Measurements from ENCODE around the gene MYCBP.

DNA sequence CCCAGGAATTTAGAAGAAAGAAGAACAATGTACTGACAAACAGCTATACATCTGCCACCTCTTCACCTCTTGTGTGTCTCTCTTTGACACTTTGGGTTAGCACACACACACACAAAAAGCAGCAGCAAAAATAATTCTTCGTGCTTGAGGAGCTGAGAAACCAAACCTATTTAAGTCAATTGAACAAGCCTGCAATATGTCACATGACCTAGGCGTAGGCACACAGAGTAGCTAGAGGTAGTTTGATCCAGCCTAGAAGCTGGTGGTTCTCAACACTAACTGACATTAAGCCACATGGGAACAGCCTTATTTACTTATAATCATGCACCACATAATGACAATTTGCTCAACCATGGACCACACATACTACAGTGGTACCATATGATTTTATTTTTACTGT lies 45.8 kb downstream of the MYCBP start:
- TF ChIP-seq, protein P1, sequence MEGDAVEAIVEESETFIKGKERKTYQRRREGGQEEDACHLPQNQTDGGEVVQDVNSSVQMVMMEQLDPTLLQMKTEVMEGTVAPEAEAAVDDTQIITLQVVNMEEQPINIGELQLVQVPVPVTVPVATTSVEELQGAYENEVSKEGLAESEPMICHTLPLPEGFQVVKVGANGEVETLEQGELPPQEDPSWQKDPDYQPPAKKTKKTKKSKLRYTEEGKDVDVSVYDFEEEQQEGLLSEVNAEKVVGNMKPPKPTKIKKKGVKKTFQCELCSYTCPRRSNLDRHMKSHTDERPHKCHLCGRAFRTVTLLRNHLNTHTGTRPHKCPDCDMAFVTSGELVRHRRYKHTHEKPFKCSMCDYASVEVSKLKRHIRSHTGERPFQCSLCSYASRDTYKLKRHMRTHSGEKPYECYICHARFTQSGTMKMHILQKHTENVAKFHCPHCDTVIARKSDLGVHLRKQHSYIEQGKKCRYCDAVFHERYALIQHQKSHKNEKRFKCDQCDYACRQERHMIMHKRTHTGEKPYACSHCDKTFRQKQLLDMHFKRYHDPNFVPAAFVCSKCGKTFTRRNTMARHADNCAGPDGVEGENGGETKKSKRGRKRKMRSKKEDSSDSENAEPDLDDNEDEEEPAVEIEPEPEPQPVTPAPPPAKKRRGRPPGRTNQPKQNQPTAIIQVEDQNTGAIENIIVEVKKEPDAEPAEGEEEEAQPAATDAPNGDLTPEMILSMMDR (IDR thresholded peaks at IDR 0.05) = no peak
- TF ChIP-seq POLR2AphosphoS5 (IDR thresholded peaks at IDR 0.05; ENCODE audit: insufficient read depth in 1 of 2, low read depth in 1 of 2) (no peak), POLR2A (IDR thresholded peaks at IDR 0.05) (no peak)

Data from vagina (tissue), 2 donors.